ENCODE data around the gene AMOT. TPM values are rescaled to one million over a fixed set of nuclear protein-coding genes. Genes with fewer than 3 reads are reported as not detected.

AMOT gene
- polyA plus RNA-seq, 1 donor (not counting 4 experiments of a cell fraction or from before 2014, with no cell fraction given): 0.21 TPM

DNA sequence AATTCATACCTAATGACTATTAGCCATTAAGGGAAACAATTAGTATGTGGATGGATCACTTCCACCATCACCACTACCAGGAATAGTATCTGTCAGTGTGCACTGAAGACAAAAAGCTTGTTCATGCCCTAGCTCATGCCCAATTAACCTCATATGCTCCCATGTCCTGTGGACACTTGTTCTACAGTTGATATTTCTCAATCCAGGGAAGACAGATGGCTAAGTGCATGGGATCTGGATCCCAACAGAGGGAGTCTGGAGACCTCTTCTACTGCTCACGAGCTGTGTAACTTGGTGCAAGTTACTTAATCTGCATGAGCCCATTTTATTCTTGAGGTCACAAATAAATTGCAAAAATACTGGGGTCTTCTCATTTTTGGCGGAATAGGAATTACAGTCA lies 23.7 kb downstream of the AMOT start:
- Histone ChIP-seq H3K4me1 (ENCODE audit: control insufficient read depth, extremely low read depth, insufficient read depth, low read length) (peaks cover 7% of the 10 kb centered on the region), H3K36me3 (ENCODE audit: control insufficient read depth in 2 of 2, extremely low read depth in 1 of 2, insufficient read depth in 2 of 2, low read length in 2 of 2) (peaks cover 0 to 3% of the 10 kb centered on the region in 2 experiments), H3K27ac (ENCODE audit: control insufficient read depth, insufficient read depth, low read length) (no peak overlapping the region), H3K4me2 (ENCODE audit: control insufficient read depth, extremely low read depth, insufficient read depth, low read depth, low read length) (no peak overlapping the region), H4K20me1 (ENCODE audit: control insufficient read depth, extremely low read depth, insufficient read depth, low read length) (no peaks in the 10 kb centered on the region), H3K9ac (ENCODE audit: control insufficient read depth, extremely low read depth, insufficient read depth, low read length) (no peak overlapping the region), H3K9me1 (ENCODE audit: control insufficient read depth, extremely low read depth, insufficient read depth, low read length) (no peaks in the 10 kb centered on the region), H2AFZ (ENCODE audit: control insufficient read depth, low read length) (no peak overlapping the region), H3K9me3 (ENCODE audit: control insufficient read depth, low read depth, low read length) (no peaks in the 10 kb centered on the region), H3K27me3 (ENCODE audit: control insufficient read depth, extremely low read depth, insufficient read depth, low read length) (peaks cover 5% of the 10 kb centered on the region), H3K79me2 (ENCODE audit: control insufficient read depth, insufficient read depth, low read length) (no peaks in the 10 kb centered on the region), H3K4me3 (ENCODE audit: control insufficient read depth in 2 of 3, extremely low read depth in 1 of 3, insufficient read depth in 2 of 3, low read depth in 1 of 3, low read length in 3 of 3) (no peak overlapping the region)
- TF ChIP-seq EZH2 (IDR thresholded peaks at IDR 0.05; ENCODE audit: low read length) (no peak), CTCF (optimal IDR thresholded peaks at IDR 0.05 in 1 of 3, IDR thresholded peaks at IDR 0.05 in 1 of 3, conservative IDR thresholded peaks at IDR 0.05 in 1 of 3; ENCODE audit: extremely low read depth in 1 of 3, insufficient read depth in 2 of 3, low read length in 3 of 3) (no peak)
- no peak for DNase-seq (ENCODE audit: low read depth, low spot score)
- dilution Hi-C loops (cut with MboI; ENCODE audit: extremely low pct_ligation_motif_present, low sequenced_read_pairs): no loop called here
- FAIRE-seq: no peak

DNA sequence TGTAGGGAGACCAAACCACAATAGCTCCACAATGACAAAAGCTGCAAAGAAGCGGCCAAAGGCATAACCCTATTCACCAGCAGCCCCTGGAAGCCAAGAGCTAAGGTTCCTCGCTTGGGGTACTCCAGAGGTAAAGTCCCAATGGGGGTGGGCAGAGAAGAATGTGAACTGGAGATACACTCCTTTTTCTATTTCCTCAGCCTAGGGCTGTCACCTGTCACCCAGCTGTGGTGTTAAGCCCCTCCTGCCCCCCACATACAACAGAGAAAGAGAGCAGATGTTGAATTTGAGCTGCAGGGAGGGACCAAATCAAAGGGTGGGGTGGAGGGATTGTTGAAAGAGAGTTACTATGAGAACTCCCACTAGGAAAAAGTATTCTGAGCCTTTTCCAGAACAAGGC lies 26.1 kb downstream of the AMOT start:
- no peaks in the 10 kb centered on the region for H3K9me3 ChIP-seq (ENCODE audit: control insufficient read depth, low read depth, low read length)
- peaks cover 7% of the 10 kb centered on the region for H3K4me1 ChIP-seq (ENCODE audit: control insufficient read depth, extremely low read depth, insufficient read depth, low read length)
- H3K4me2 ChIP-seq (ENCODE audit: control insufficient read depth, extremely low read depth, insufficient read depth, low read depth, low read length): no peak overlapping the region
- FAIRE-seq (no peak), DNase-seq (ENCODE audit: low read depth, low spot score) (no peak)
- no peaks in the 10 kb centered on the region for H3K79me2 ChIP-seq (ENCODE audit: control insufficient read depth, insufficient read depth, low read length)
- H3K4me3 ChIP-seq (ENCODE audit: control insufficient read depth in 2 of 3, extremely low read depth in 1 of 3, insufficient read depth in 2 of 3, low read depth in 1 of 3, low read length in 3 of 3): no peak overlapping the region
- TF ChIP-seq CTCF (optimal IDR thresholded peaks at IDR 0.05 in 1 of 3, IDR thresholded peaks at IDR 0.05 in 1 of 3, conservative IDR thresholded peaks at IDR 0.05 in 1 of 3; ENCODE audit: extremely low read depth in 1 of 3, insufficient read depth in 2 of 3, low read length in 3 of 3) (no peak), EZH2 (IDR thresholded peaks at IDR 0.05; ENCODE audit: low read length) (no peak)
- no peaks in the 10 kb centered on the region for H3K27me3 ChIP-seq (ENCODE audit: control insufficient read depth, extremely low read depth, insufficient read depth, low read length)
- H3K9me1 ChIP-seq (ENCODE audit: control insufficient read depth, extremely low read depth, insufficient read depth, low read length): no peaks in the 10 kb centered on the region
- H4K20me1 ChIP-seq (ENCODE audit: control insufficient read depth, extremely low read depth, insufficient read depth, low read length): no peaks in the 10 kb centered on the region
- H3K27ac ChIP-seq (ENCODE audit: control insufficient read depth, insufficient read depth, low read length): no peak overlapping the region
- peaks cover 0 to 4% of the 10 kb centered on the region in 2 experiments for H3K36me3 ChIP-seq (ENCODE audit: control insufficient read depth in 2 of 2, extremely low read depth in 1 of 2, insufficient read depth in 2 of 2, low read length in 2 of 2)
- no peak overlapping the region for H3K9ac ChIP-seq (ENCODE audit: control insufficient read depth, extremely low read depth, insufficient read depth, low read length)
- H2AFZ ChIP-seq (ENCODE audit: control insufficient read depth, low read length): no peak overlapping the region
- dilution Hi-C loops (cut with MboI; ENCODE audit: extremely low pct_ligation_motif_present, low sequenced_read_pairs): no loop called here

All from keratinocyte (primary cell).